GM23248 (cell line): ENCODE data around the gene GCLC. TPM values are rescaled to one million over a fixed set of nuclear protein-coding genes. Genes with fewer than 3 reads are reported as not detected.

Experiments
- DNase-seq: peaks from one replicate; pipeline ENCODE4 v3.0.0-alpha.2; 2015
- H2AFZ ChIP-seq: fragments of 200-600 bp; sonication (generic); 2 replicates; pipeline ENCODE4 v1.6.1; 2016; ENCODE audit warnings: antibody characterized with exemption
- H3F3A ChIP-seq: fragments of 200-600 bp; sonication (generic); 2 replicates; pipeline ENCODE4 v1.6.1; 2016; ENCODE audit warnings: mild to moderate bottlenecking, antibody characterized with exemption, mixed run types; ENCODE audit not compliant: insufficient read depth
- H3K27ac ChIP-seq: fragments of 200-600 bp; sonication (generic); 2 replicates; pipeline ENCODE4 v1.5.1; 2016; ENCODE audit warnings: mild to moderate bottlenecking
- H3K27me3 ChIP-seq: fragments of 200-600 bp; sonication (generic); replicated peaks from 2 replicates; pipeline ENCODE4 v1.6.1; 2016; ENCODE audit warnings: mild to moderate bottlenecking; ENCODE audit not compliant: insufficient read depth
- H3K36me3 ChIP-seq: fragments of 200-600 bp; sonication (generic); 2 replicates; pipeline ENCODE4 v1.6.1; 2016; ENCODE audit warnings: low read depth, mild to moderate bottlenecking
- H3K4me1 ChIP-seq: fragments of 200-600 bp; sonication (generic); 2 replicates; pipeline ENCODE4 v1.6.1; 2016; ENCODE audit warnings: mild to moderate bottlenecking; ENCODE audit not compliant: insufficient read depth
- H3K4me2 ChIP-seq: fragments of 200-600 bp; sonication (generic); one replicate; pipeline ENCODE4 v1.6.1; 2016; ENCODE audit warnings: mild to moderate bottlenecking; ENCODE audit not compliant: unreplicated experiment
- H3K4me3 ChIP-seq: fragments of 200-600 bp; sonication (generic); 2 replicates; pipeline ENCODE4 v1.5.1; 2016; ENCODE audit warnings: mild to moderate bottlenecking
- H3K79me2 ChIP-seq: fragments of 200-600 bp; sonication (generic); 2 replicates; pipeline ENCODE4 v1.6.1; 2016; ENCODE audit warnings: mild to moderate bottlenecking; ENCODE audit not compliant: insufficient read depth
- H3K9ac ChIP-seq: fragments of 200-600 bp; sonication (generic); 2 replicates; pipeline ENCODE4 v1.6.1; 2016; ENCODE audit warnings: mild to moderate bottlenecking
- H3K9me2 ChIP-seq: fragments of 200-600 bp; sonication (generic); 2 replicates; pipeline ENCODE4 v1.6.1; 2016; ENCODE audit warnings: mixed run types, mild to moderate bottlenecking, moderate library complexity; ENCODE audit not compliant: insufficient read depth
- H3K9me3 ChIP-seq: fragments of 200-600 bp; sonication (generic); one replicate; pipeline ENCODE4 v1.6.1; 2017; ENCODE audit warnings: low read depth
- H4K20me1 ChIP-seq: fragments of 200-600 bp; sonication (generic); 2 replicates; pipeline ENCODE4 v1.6.0; 2016; ENCODE audit not compliant: insufficient read depth
- EZH2 ChIP-seq: fragments of 200-600 bp; sonication (generic); IDR thresholded peaks from 2 replicates; pipeline ENCODE4 v1.6.1; 2018; ENCODE audit warnings: antibody characterized with exemption, mild to moderate bottlenecking; ENCODE audit not compliant: insufficient read depth, poor library complexity, severe bottlenecking
- EZH2phosphoT487 ChIP-seq: fragments of 200-600 bp; sonication (generic); IDR thresholded peaks from 2 replicates; pipeline ENCODE4 v1.6.1; 2018; ENCODE audit warnings: antibody characterized with exemption, moderate library complexity, mild to moderate bottlenecking, low read depth; ENCODE audit not compliant: insufficient read depth
- WGBS, 2 experiments: methylation state at CpG; one replicate each; pipeline ENCODE4 v1.1.6; 2015 to 2017; ENCODE audit warnings: low lambda C conversion rate in 2 of 2, low coverage in 1 of 2; ENCODE audit errors: missing lambda C conversion rate in 2 of 2; 5-methylcytosine and 5-hydroxymethylcytosine counted together
- in situ Hi-C: fragments of 300-500 bp; cut with MboI; formaldehyde crosslinking; loops from 2 replicates; pipeline ENCODE4 v1.15.0; 2020
- polyA plus RNA-seq: library from polyadenylated mRNA; unstranded; fragments of >200 nt; fragmentation: Nextera tagmentation; extraction: Ambion mirVana; gene quantifications from 2 replicates; pipeline ENCODE4 v1.2.1, GENCODE V29; 2016
- total RNA-seq: library from RNA; depleted of rRNA; stranded (reverse); fragments of >200 nt; shearing (Covaris generic); gene quantifications from 2 replicates; pipeline ENCODE4 v1.2.3, GENCODE V29; 2014; rRNA removed

GCLC gene
- total and polyA plus RNA-seq, 2 experiments from 2014 or later: 3.3 to 6.4 TPM

GRCh38 chr6:53451165-53451564 is 93.7 kb downstream of the GCLC start:
- Histone ChIP-seq H2AFZ (no peak overlapping the region), H3K9ac (no peak overlapping the region), H3K4me3 (no peak overlapping the region), H3K4me1 (no peaks in the 10 kb centered on the region), H3K9me3 (no peaks in the 10 kb centered on the region), H3K79me2 (no peaks in the 10 kb centered on the region), H3K27ac (no peak overlapping the region), H3K27me3 (no peaks in the 10 kb centered on the region), H4K20me1 (no peaks in the 10 kb centered on the region), H3K36me3 (no peaks in the 10 kb centered on the region), H3K4me2 (no peak overlapping the region), H3K9me2 (no peaks in the 10 kb centered on the region), H3F3A (no peaks in the 10 kb centered on the region)
- DNase-seq: no peak
- in situ Hi-C loops: no loop called here
- no peak for TF ChIP-seq EZH2
- TF ChIP-seq EZH2phosphoT487: no peak
- 44 to 48% methylated on average over 3 of the region's 3 CpGs for WGBS, 2 experiments

- Histone ChIP-seq H3K4me3 (no peak overlapping the region), H3K4me2 (no peak overlapping the region), H3K9me3 (no peaks in the 10 kb centered on the region), H2AFZ (no peak overlapping the region), H3K27me3 (no peaks in the 10 kb centered on the region), H3K4me1 (no peaks in the 10 kb centered on the region), H3K9me2 (no peaks in the 10 kb centered on the region), H3K9ac (no peak overlapping the region), H3F3A (no peaks in the 10 kb centered on the region), H3K79me2 (no peaks in the 10 kb centered on the region), H3K27ac (no peak overlapping the region), H3K36me3 (no peaks in the 10 kb centered on the region), H4K20me1 (no peaks in the 10 kb centered on the region)
- no peak for DNase-seq
- WGBS, 2 experiments: 32 to 38% methylated on average over 2 of the region's 2 CpGs
- TF ChIP-seq EZH2: no peak
- no peak for TF ChIP-seq EZH2phosphoT487
- in situ Hi-C loops: loop anchor here (25.0 kb wide), 1 partner anchor 261 kb away; no protein-coding TSS in a partner anchor
Measured at GRCh38 chr6:53447865-53448264, 97.0 kb downstream of the GCLC start.

Other genes with a start within 250 kb of the GCLC start
- 60.3 and 70.8 TPM in 2 replicates for gene ELOVL5, start 196.2 kb downstream of the GCLC start, total RNA-seq
- gene ELOVL5, start 196.2 kb downstream of the GCLC start, polyA plus RNA-seq: 86.8 and 87.3 TPM in 2 replicates
- not detected in 2 replicates for gene KLHL31, start 120.7 kb upstream of the GCLC start, total RNA-seq
- 0.04 TPM in 1 of 2 replicates, not detected in the other for gene KLHL31, start 120.7 kb upstream of the GCLC start, polyA plus RNA-seq
- 1.8 and 5.6 TPM in 2 replicates for gene LRRC1, start 249.9 kb upstream of the GCLC start, total RNA-seq
- 2.4 and 3.6 TPM in 2 replicates for gene LRRC1, start 249.9 kb upstream of the GCLC start, polyA plus RNA-seq